Measurements from ENCODE around the gene DIAPH3. TPM values are rescaled to one million over a fixed set of nuclear protein-coding genes. Genes with fewer than 3 reads are reported as not detected.

DIAPH3 gene
- total RNA-seq, 2 experiments from 2014 or later: 0.08 to 0.11 TPM

GRCh38 chr13:59631271-59631670 lies 532.5 kb downstream of the DIAPH3 start:
- ChIA-PET POLR2A (no interaction called here), CTCF (no interaction called here)
- no peaks in the 10 kb centered on the region for H3K9me3 Mint-ChIP-seq
- Histone ChIP-seq H3K9me3 (ENCODE audit: control insufficient read depth in 1 of 2, insufficient read depth in 1 of 2, low read length in 2 of 2) (no peaks in the 10 kb centered on the region), H3K27ac (ENCODE audit: low read depth in 1 of 2, low read length in 2 of 2) (no peak overlapping the region), H3K4me1 (ENCODE audit: insufficient read depth, low read length) (no peaks in the 10 kb centered on the region), H3K36me3 (ENCODE audit: insufficient read depth, low read length) (no peaks in the 10 kb centered on the region), H3K27me3 (ENCODE audit: control insufficient read depth in 1 of 2, insufficient read depth in 2 of 2, low read length in 2 of 2) (no peaks in the 10 kb centered on the region), H3K4me3 (ENCODE audit: low read length) (no peak overlapping the region)
- ATAC-seq (ENCODE audit: poor library complexity): no peak
- no peak overlapping the region for H3K4me3 Mint-ChIP-seq
- intact Hi-C loops (cut with DNase I, micrococcal nuclease): no loop called here
- H3K27me3 Mint-ChIP-seq: no peaks in the 10 kb centered on the region
- no peak overlapping the region for H3K27ac Mint-ChIP-seq
- no peaks in the 10 kb centered on the region for H3K4me1 Mint-ChIP-seq (ENCODE audit: low read depth)
- no peaks in the 10 kb centered on the region for H3K36me3 Mint-ChIP-seq (ENCODE audit: low read depth)
- no peak for TF ChIP-seq CTCF (IDR thresholded peaks at IDR 0.05)
- DNase-seq: no peak

- Mint-ChIP-seq H3K27ac (no peak overlapping the region), H3K4me3 (no peak overlapping the region), H3K4me1 (ENCODE audit: low read depth) (no peaks in the 10 kb centered on the region), H3K9me3 (no peaks in the 10 kb centered on the region), H3K36me3 (ENCODE audit: low read depth) (no peaks in the 10 kb centered on the region), H3K27me3 (no peaks in the 10 kb centered on the region)
- Histone ChIP-seq H3K27me3 (ENCODE audit: control insufficient read depth in 1 of 2, insufficient read depth in 2 of 2, low read length in 2 of 2) (no peaks in the 10 kb centered on the region), H3K4me1 (ENCODE audit: insufficient read depth, low read length) (no peaks in the 10 kb centered on the region), H3K4me3 (ENCODE audit: low read length) (no peak overlapping the region), H3K36me3 (ENCODE audit: insufficient read depth, low read length) (no peaks in the 10 kb centered on the region), H3K27ac (ENCODE audit: low read depth in 1 of 2, low read length in 2 of 2) (no peak overlapping the region), H3K9me3 (ENCODE audit: control insufficient read depth in 1 of 2, insufficient read depth in 1 of 2, low read length in 2 of 2) (peaks cover 0 to 3% of the 10 kb centered on the region in 2 experiments)
- no peak for TF ChIP-seq CTCF (IDR thresholded peaks at IDR 0.05)
- ATAC-seq (ENCODE audit: poor library complexity) (no peak), DNase-seq (no peak)
- intact Hi-C loops (cut with DNase I, micrococcal nuclease): no loop called here
- ChIA-PET POLR2A (no interaction called here), CTCF (no interaction called here)
Measured at GRCh38 chr13:59625111-59625510, 538.6 kb downstream of the DIAPH3 start.

GRCh38 chr13:59623206-59623915 lies 540.4 kb downstream of the DIAPH3 start:
- intact Hi-C loops (cut with DNase I, micrococcal nuclease): no loop called here
- POLR2A ChIA-PET: no interaction called here
- no peak for DNase-seq
- Histone ChIP-seq H3K4me3 (ENCODE audit: low read length) (no peak overlapping the region), H3K36me3 (ENCODE audit: insufficient read depth, low read length) (no peaks in the 10 kb centered on the region), H3K4me1 (ENCODE audit: insufficient read depth, low read length) (no peaks in the 10 kb centered on the region), H3K9me3 (ENCODE audit: control insufficient read depth in 1 of 2, insufficient read depth in 1 of 2, low read length in 2 of 2) (peaks cover 0 to 3% of the 10 kb centered on the region in 2 experiments), H3K27ac (ENCODE audit: low read depth in 1 of 2, low read length in 2 of 2) (no peak overlapping the region), H3K27me3 (ENCODE audit: control insufficient read depth in 1 of 2, insufficient read depth in 2 of 2, low read length in 2 of 2) (no peaks in the 10 kb centered on the region)
- no peak overlapping the region for H3K4me3 Mint-ChIP-seq
- H3K4me1 Mint-ChIP-seq (ENCODE audit: low read depth): no peaks in the 10 kb centered on the region
- CTCF ChIA-PET: no interaction called here
- no peak for ATAC-seq (ENCODE audit: poor library complexity)
- H3K36me3 Mint-ChIP-seq (ENCODE audit: low read depth): no peaks in the 10 kb centered on the region
- H3K27me3 Mint-ChIP-seq: no peaks in the 10 kb centered on the region
- no peak overlapping the region for H3K27ac Mint-ChIP-seq
- no peak for TF ChIP-seq CTCF (IDR thresholded peaks at IDR 0.05)
- peaks cover 4% of the 10 kb centered on the region for H3K9me3 Mint-ChIP-seq

All from CD4-positive, alpha-beta T cell (primary cell).